Omental fat pad (tissue), 4 donors: Measurements from ENCODE around the gene SARS2. TPM values are rescaled to one million over a fixed set of nuclear protein-coding genes. Genes with fewer than 3 reads are reported as not detected.

Experiments used
- ATAC-seq: fragments of 150-250 bp; one replicate; pipeline ENCODE4 v1.9.1; 2016; ENCODE audit warnings: mild to moderate bottlenecking, moderate library complexity; ENCODE audit not compliant: low FRiP score
- DNase-seq: peaks from one replicate; pipeline ENCODE4 v3.0.0-alpha.2; 2019; ENCODE audit warnings: low spot score
- CTCF ChIP-seq, 3 donors: fragments of 450-650 bp; IDR thresholded peaks; one replicate each; pipeline ENCODE4 v1.5.1; 2016 to 2017; ENCODE audit warnings: antibody characterized with exemption in 3 of 3, mild to moderate bottlenecking in 3 of 3, moderate library complexity in 2 of 3
- total RNA-seq, 4 donors: library from RNA; depleted of rRNA; stranded (reverse); fragments of >200 nt; gene quantifications; one replicate each; pipeline ENCODE4 v1.1.0, GENCODE V29; 2016

Gene SARS2
- total RNA-seq, 4 donors from 2014 or later = 9.7 to 14.8 (median 11.8) TPM

GRCh38 chr19:38899447-38900201, 30.9 kb downstream of the SARS2 start, which contains the start of the genes NFKBIB and SIRT2:
NFKBIB (plus strand) TSS chr19:38899969; CDS start chr19:38900033, 64 bp downstream.
SIRT2 (minus strand) TSS chr19:38899618; CDS start chr19:38899521, 97 bp downstream.
- ATAC-seq = peak; percentile 98

GRCh38 chr19:38898788-38899446, 31.6 kb downstream of the SARS2 start:
- ATAC-seq = no peak

More at GRCh38 chr19:38899447-38900201, 30.9 kb downstream of the SARS2 start, which contains the start of the genes NFKBIB and SIRT2:
- peak; percentile 97 for DNase-seq
- no peak for TF ChIP-seq CTCF (IDR thresholded peaks at IDR 0.05)

GRCh38 chr19:38894968-38895367, 35.6 kb downstream of the SARS2 start:
- ATAC-seq = no peak
- DNase-seq = no peak
- TF ChIP-seq CTCF (IDR thresholded peaks at IDR 0.05) = no peak

More at GRCh38 chr19:38898788-38899446, 31.6 kb downstream of the SARS2 start:
- no peak for TF ChIP-seq CTCF (IDR thresholded peaks at IDR 0.05)
- DNase-seq = no peak

GRCh38 chr19:38893341-38893771, 37.2 kb downstream of the SARS2 start:
- ATAC-seq (no peak), DNase-seq (no peak)
- no peak for TF ChIP-seq CTCF (IDR thresholded peaks at IDR 0.05)

GRCh38 chr19:38892841-38893240, 37.7 kb downstream of the SARS2 start:
- TF ChIP-seq CTCF (IDR thresholded peaks at IDR 0.05) = no peak
- DNase-seq = no peak
- no peak for ATAC-seq

- DNase-seq (no peak), ATAC-seq (no peak)
- TF ChIP-seq CTCF (IDR thresholded peaks at IDR 0.05) = no peak
Measured at GRCh38 chr19:38891771-38892170, 38.8 kb downstream of the SARS2 start.
